Measurements from ENCODE around the gene MEAK7.

Gene MEAK7

GRCh38 chr16:84504420-84505248 is at the start of gene MEAK7:
Gene MEAK7 (minus strand): TSS chr16:84504659. CDS start chr16:84498086, 6,573 bp downstream.
- Histone ChIP-seq H3K27me3 (no peaks in the 10 kb centered on the region), H3K4me3 (peak within 1 kb of the TSS; percentile 78), H3K9me3 (no peaks in the 10 kb centered on the region), H3K4me2 (peak within 1 kb of the TSS; percentile 99), H4K20me1 (no peaks in the 10 kb centered on the region), H3K4me1 (peaks cover 70% of the 10 kb centered on the region), H3K27ac (peak within 1 kb of the TSS; percentile 87), H3K36me3 (peaks cover 22% of the 10 kb centered on the region), H3K9ac (peak within 1 kb of the TSS; percentile 88)
- no peak for TF ChIP-seq Cebpa-rat (IDR thresholded peaks at IDR 0.05)

GRCh38 chr16:84553873-84554399 is 49.5 kb upstream of the MEAK7 start:
- Histone ChIP-seq H3K4me2 (peak overlapping the region; percentile 73), H4K20me1 (no peaks in the 10 kb centered on the region), H3K27ac (no peak overlapping the region), H3K4me3 (no peak overlapping the region), H3K9ac (no peak overlapping the region), H3K9me3 (no peaks in the 10 kb centered on the region), H3K36me3 (no peaks in the 10 kb centered on the region), H3K27me3 (no peaks in the 10 kb centered on the region), H3K4me1 (peaks cover 48% of the 10 kb centered on the region)
- TF ChIP-seq Cebpa-rat (IDR thresholded peaks at IDR 0.05): no peak

GRCh38 chr16:84552135-84552534 is 47.7 kb upstream of the MEAK7 start:
- H3K27ac ChIP-seq: no peak overlapping the region
- peaks cover 62% of the 10 kb centered on the region for H3K4me1 ChIP-seq
- no peak overlapping the region for H3K4me2 ChIP-seq

GRCh38 chr16:84550096-84550495 is 45.6 kb upstream of the MEAK7 start:
- H3K27me3 ChIP-seq: no peaks in the 10 kb centered on the region
- H3K36me3 ChIP-seq: no peaks in the 10 kb centered on the region
- no peak overlapping the region for H3K27ac ChIP-seq
- no peak for TF ChIP-seq Cebpa-rat (IDR thresholded peaks at IDR 0.05)
- H3K4me2 ChIP-seq: peak overlapping the region; percentile 79
- peaks cover 74% of the 10 kb centered on the region for H3K4me1 ChIP-seq
- no peak overlapping the region for H3K4me3 ChIP-seq
- no peaks in the 10 kb centered on the region for H3K9me3 ChIP-seq
- no peaks in the 10 kb centered on the region for H4K20me1 ChIP-seq
- no peak overlapping the region; the same call in 1 of the 2 replicates for H3K9ac ChIP-seq

More at GRCh38 chr16:84552135-84552534, 47.7 kb upstream of the MEAK7 start:
- TF ChIP-seq Cebpa-rat (IDR thresholded peaks at IDR 0.05): no peak
- no peaks in the 10 kb centered on the region for H3K27me3 ChIP-seq
- no peaks in the 10 kb centered on the region for H3K36me3 ChIP-seq
- no peak overlapping the region for H3K4me3 ChIP-seq
- no peak overlapping the region for H3K9ac ChIP-seq
- H4K20me1 ChIP-seq: no peaks in the 10 kb centered on the region
- H3K9me3 ChIP-seq: no peaks in the 10 kb centered on the region

- TF ChIP-seq Cebpa-rat (IDR thresholded peaks at IDR 0.05): no peak
- Histone ChIP-seq H4K20me1 (no peaks in the 10 kb centered on the region), H3K4me1 (peaks cover 79% of the 10 kb centered on the region), H3K4me2 (peak overlapping the region; percentile 79), H3K36me3 (no peaks in the 10 kb centered on the region), H3K9me3 (no peaks in the 10 kb centered on the region), H3K9ac (peak overlapping the region; percentile 61), H3K27ac (peak overlapping the region; percentile 75), H3K27me3 (peaks cover 5% of the 10 kb centered on the region), H3K4me3 (no peak overlapping the region)
Measured at GRCh38 chr16:84548971-84549844, 44.7 kb upstream of the MEAK7 start.

- H3K4me2 ChIP-seq: peak overlapping the region; percentile 79
- no peaks in the 10 kb centered on the region for H4K20me1 ChIP-seq
- TF ChIP-seq Cebpa-rat (IDR thresholded peaks at IDR 0.05): no peak
- peak overlapping the region; percentile 75; the same call in 1 of the 2 replicates for H3K27ac ChIP-seq
- H3K4me3 ChIP-seq: no peak overlapping the region
- H3K9ac ChIP-seq: no peak overlapping the region
- no peaks in the 10 kb centered on the region for H3K9me3 ChIP-seq
- H3K36me3 ChIP-seq: no peaks in the 10 kb centered on the region
- peaks cover 79% of the 10 kb centered on the region for H3K4me1 ChIP-seq
- peaks cover 5% of the 10 kb centered on the region for H3K27me3 ChIP-seq
Measured at GRCh38 chr16:84548508-84548907, 44.0 kb upstream of the MEAK7 start.

GRCh38 chr16:84547546-84548061 is 43.1 kb upstream of the MEAK7 start:
- peaks cover 5% of the 10 kb centered on the region for H3K27me3 ChIP-seq

GRCh38 chr16:84546669-84547545 is 42.4 kb upstream of the MEAK7 start:
- Histone ChIP-seq H3K27ac (no peak overlapping the region), H3K4me1 (peaks cover 66% of the 10 kb centered on the region), H4K20me1 (no peaks in the 10 kb centered on the region), H3K36me3 (no peaks in the 10 kb centered on the region), H3K9ac (peak overlapping the region; percentile 19; the same call in 1 of the 2 replicates), H3K9me3 (no peaks in the 10 kb centered on the region), H3K27me3 (peaks cover 5% of the 10 kb centered on the region), H3K4me2 (peak overlapping the region; percentile 63), H3K4me3 (no peak overlapping the region)
- TF ChIP-seq Cebpa-rat (IDR thresholded peaks at IDR 0.05): no peak

More at GRCh38 chr16:84547546-84548061, 43.1 kb upstream of the MEAK7 start:
- Histone ChIP-seq H3K36me3 (no peaks in the 10 kb centered on the region), H3K4me1 (peaks cover 71% of the 10 kb centered on the region), H3K9ac (peak overlapping the region; percentile 19; the same call in 1 of the 2 replicates), H3K4me3 (no peak overlapping the region), H3K27ac (no peak overlapping the region), H3K4me2 (peak overlapping the region; percentile 63), H3K9me3 (no peaks in the 10 kb centered on the region), H4K20me1 (no peaks in the 10 kb centered on the region)
- TF ChIP-seq Cebpa-rat (IDR thresholded peaks at IDR 0.05): no peak

Measured in BLaER1 (cell line).